AG04449 (cell line): ENCODE results near the gene VEGFA.

Experiments
- CTCF ChIA-PET: fragments of 350-600 bp; formaldehyde crosslinking; extraction: SDS; loops from one replicate; lab custom pipeline; 2021; ENCODE audit warnings: antibody characterized with exemption; lab: Yijun Ruan, JAX
- POLR2A ChIA-PET: fragments of 400-600, 350-600 bp; formaldehyde crosslinking; extraction: SDS; loops from one replicate; lab custom pipeline; 2020; ENCODE audit warnings: antibody characterized with exemption, inconsistent platforms; lab: Yijun Ruan, JAX
- DNase-seq: peaks from one replicate; pipeline ENCODE4 v3.0.0-alpha.2; 2010; ENCODE audit warnings: low read depth, low spot score
- H3K4me3 ChIP-seq: 2 replicates; pipeline ENCODE4 v1.5.1; 2011; ENCODE audit warnings: low read depth, mild to moderate bottlenecking, control low read depth, low read length
- CTCF ChIP-seq: IDR thresholded peaks from one replicate; pipeline ENCODE4 v1.5.1; 2011; ENCODE audit warnings: mild to moderate bottlenecking, moderate library complexity, low read length, control low read depth, inconsistent platforms; ENCODE audit not compliant: insufficient read depth; ENCODE audit errors: missing control alignments

The VEGFA gene

GRCh38 chr6:43744491-43744890, 25.5 kb upstream of the VEGFA start:
- POLR2A ChIA-PET: interaction anchor here (0.5 to 2.1 kb wide), 2 partner anchors 11 to 26 kb away, joined by 3 to 6 read pairs; partner anchors contain the start of gene VEGFA
- H3K4me3 ChIP-seq: no peak overlapping the region
- TF ChIP-seq CTCF: no peak
- no peak for DNase-seq
- CTCF ChIA-PET: interaction anchor here (1.0 to 11.5 kb wide), 8 partner anchors 8 to 335 kb away, joined by 4 to 68 read pairs (median 6); partner anchors contain the start of gene VEGFA

- ChIA-PET CTCF (interaction anchor here (0.8 to 11.5 kb wide), 8 partner anchors 9 to 334 kb away, joined by 3 to 68 read pairs (median 6); partner anchors contain the start of gene VEGFA), POLR2A (interaction anchor here (0.5 to 2.1 kb wide), 2 partner anchors 10 to 25 kb away, joined by 3 to 6 read pairs; partner anchors contain the start of gene VEGFA)
- no peak for DNase-seq
- no peak overlapping the region for H3K4me3 ChIP-seq
- TF ChIP-seq CTCF: no peak
These were observed 24.9 kb upstream of the VEGFA start for GRCh38 chr6:43744931-43745727.

- TF ChIP-seq CTCF: no peak
- no peak overlapping the region for H3K4me3 ChIP-seq
- DNase-seq: no peak
- POLR2A ChIA-PET: interaction anchor here (1.6 to 2.1 kb wide), 2 partner anchors 24 kb away, joined by 4 to 6 read pairs; partner anchors contain the start of gene VEGFA
- CTCF ChIA-PET: interaction anchor here (0.9 to 11.5 kb wide), 6 partner anchors 14 to 329 kb away, joined by 3 to 68 read pairs (median 5); partner anchors contain the start of gene VEGFA
These were observed 23.9 kb upstream of the VEGFA start for GRCh38 chr6:43746071-43746470.

- no peak for DNase-seq
- no peak overlapping the region for H3K4me3 ChIP-seq
- ChIA-PET POLR2A (interaction anchor here (1.6 kb wide), 1 partner anchor 23 kb away, joined by 4 read pairs; the partner anchor contains the start of gene VEGFA), CTCF (interaction anchor here (0.9 to 11.5 kb wide), 4 partner anchors 14 to 328 kb away, joined by 3 to 68 read pairs (median 4); partner anchors contain the start of gene VEGFA)
- no peak for TF ChIP-seq CTCF
These were observed 23.4 kb upstream of the VEGFA start for GRCh38 chr6:43746613-43747102.

GRCh38 chr6:43747784-43748183, 22.2 kb upstream of the VEGFA start:
- CTCF ChIA-PET: interaction anchor here (2.0 to 11.5 kb wide), 2 partner anchors 22 to 23 kb away, joined by 5 to 68 read pairs; partner anchors contain the start of gene VEGFA
- DNase-seq: no peak
- TF ChIP-seq CTCF: no peak
- POLR2A ChIA-PET: no interaction called here
- H3K4me3 ChIP-seq: no peak overlapping the region
